ENCODE results near the gene CBFA2T3. TPM values are rescaled to one million over a fixed set of nuclear protein-coding genes. Genes with fewer than 3 reads are reported as not detected.

The CBFA2T3 gene
- total and polyA plus RNA-seq, 5 experiments from 2014 or later = 0.04 to 2.0 (median 1.5) TPM; not detected in 2

DNA sequence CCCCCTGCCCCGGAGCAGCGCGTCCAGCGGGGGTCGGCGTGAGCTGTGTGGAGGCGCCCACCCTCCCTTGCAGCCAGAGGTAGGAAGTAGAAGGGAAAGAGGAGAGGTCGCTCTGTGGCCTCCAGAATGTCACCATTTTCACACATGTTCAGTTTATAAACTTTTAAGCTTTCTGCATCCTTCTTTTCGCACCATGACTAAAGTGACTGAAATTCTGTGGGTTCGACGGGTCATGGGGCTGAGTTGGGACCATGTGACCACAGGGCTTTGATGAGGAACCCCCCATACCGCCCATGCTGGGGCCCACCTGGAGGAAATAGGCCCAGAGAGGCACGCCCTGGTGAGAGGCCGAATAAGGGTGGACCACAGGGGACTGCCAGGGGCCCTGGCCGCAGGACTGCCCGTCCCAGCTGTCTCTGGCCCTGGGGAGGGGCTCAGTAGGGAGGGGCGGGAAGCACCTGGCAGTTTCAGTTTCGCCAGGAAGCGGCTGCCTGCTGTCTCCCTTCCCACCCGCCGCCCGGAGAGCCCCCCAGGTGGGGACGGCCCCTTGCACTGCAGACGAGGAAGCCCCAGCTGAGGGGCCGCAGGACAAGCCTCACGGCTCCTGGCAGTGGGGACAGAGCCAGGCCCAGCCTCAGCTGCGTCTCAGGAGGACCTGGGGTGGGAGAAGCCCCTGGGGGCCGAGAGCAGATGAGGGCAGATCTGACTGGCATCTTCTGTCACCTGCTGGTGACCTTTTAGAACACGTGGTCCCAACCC is 9.0 kb downstream of the CBFA2T3 start:
- H3K9me3 Mint-ChIP-seq = peaks cover 0 to 1% (median 0%) of the 10 kb centered on the region in 9 donors
- H3K27ac Mint-ChIP-seq = peak overlapping the region in 4 of 10 donors; percentile 29 to 46 (median 37)
- peak overlapping the region in 9 of 10 donors; percentile 51 to 80 (median 72) for H3K4me3 Mint-ChIP-seq
- H3K27me3 Mint-ChIP-seq = peaks cover 0 to 8% (median 0%) of the 10 kb centered on the region in 5 donors
- POLR2A ChIA-PET = interaction anchor here (1.1 to 1.4 kb wide), 2 partner anchors 10 to 250 kb away, joined by 3 to 6 read pairs; partner anchors contain the start of gene ZNF778
- peak; percentile 54 to 65 for ATAC-seq
- no peaks in the 10 kb centered on the region for H3K36me3 Mint-ChIP-seq
- peaks cover 2 to 40% (median 10%) of the 10 kb centered on the region in 4 donors for H3K4me1 Mint-ChIP-seq
- peak in 4 of 10 donors; percentile 10 to 38 (median 20) for DNase-seq

- Mint-ChIP-seq H3K27me3 (peaks cover 0 to 8% (median 0%) of the 10 kb centered on the region in 5 donors), H3K4me1 (peaks cover 3 to 35% (median 12%) of the 10 kb centered on the region in 4 donors), H3K9me3 (peaks cover 0 to 1% (median 0%) of the 10 kb centered on the region in 9 donors), H3K27ac (peak overlapping the region in 5 of 10 donors; percentile 25 to 48 (median 41)), H3K36me3 (no peaks in the 10 kb centered on the region), H3K4me3 (peak overlapping the region; percentile 18 to 80 (median 54))
- POLR2A ChIA-PET = interaction anchor here (1.4 kb wide), 1 partner anchor 250 kb away, joined by 6 read pairs; the partner anchor contains the start of gene ZNF778
- ATAC-seq (no peak), DNase-seq (no peak)
These were observed 9.8 kb downstream of the CBFA2T3 start for GRCh38 chr16:88966986-88967829.

- POLR2A ChIA-PET = no interaction called here
- Mint-ChIP-seq H3K9me3 (peaks cover 0 to 1% (median 0%) of the 10 kb centered on the region in 9 donors), H3K4me1 (peaks cover 3 to 31% (median 12%) of the 10 kb centered on the region in 4 donors), H3K36me3 (no peaks in the 10 kb centered on the region), H3K4me3 (no peak overlapping the region), H3K27me3 (peaks cover 0 to 16% (median 5%) of the 10 kb centered on the region in 5 donors), H3K27ac (peak overlapping the region in 1 of 10 donors; percentile 3)
- no peak for DNase-seq
- no peak for ATAC-seq
These were observed 11.1 kb downstream of the CBFA2T3 start for GRCh38 chr16:88965826-88966480.

DNA sequence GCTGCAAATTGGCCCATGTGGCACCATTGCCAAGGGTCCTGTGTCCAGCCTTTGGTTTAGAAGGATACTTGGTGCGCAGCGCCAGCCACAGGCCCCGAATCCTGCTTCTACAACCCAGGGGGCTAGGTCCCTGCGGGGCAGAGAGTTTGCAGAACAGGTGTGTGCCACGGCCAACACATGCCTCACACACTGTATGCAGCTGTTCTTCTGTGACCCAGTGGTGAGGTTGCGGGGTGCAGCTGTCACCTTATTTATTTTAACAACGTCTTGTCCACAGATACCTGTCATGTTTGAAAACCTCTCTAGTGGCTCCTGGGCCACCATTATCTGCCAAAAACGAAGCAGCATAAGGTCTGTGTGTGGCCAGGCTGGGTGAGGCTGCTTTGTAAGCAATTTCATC is 11.6 kb downstream of the CBFA2T3 start:
- Mint-ChIP-seq H3K9me3 (peaks cover 0 to 1% (median 0%) of the 10 kb centered on the region in 9 donors), H3K27me3 (peaks cover 0 to 21% (median 5%) of the 10 kb centered on the region in 5 donors), H3K27ac (peak overlapping the region in 2 of 10 donors; percentile 3 to 53), H3K4me1 (peaks cover 3 to 30% (median 12%) of the 10 kb centered on the region in 4 donors), H3K36me3 (no peaks in the 10 kb centered on the region), H3K4me3 (no peak overlapping the region)
- no peak for ATAC-seq
- no peak for DNase-seq
- POLR2A ChIA-PET = no interaction called here

DNA sequence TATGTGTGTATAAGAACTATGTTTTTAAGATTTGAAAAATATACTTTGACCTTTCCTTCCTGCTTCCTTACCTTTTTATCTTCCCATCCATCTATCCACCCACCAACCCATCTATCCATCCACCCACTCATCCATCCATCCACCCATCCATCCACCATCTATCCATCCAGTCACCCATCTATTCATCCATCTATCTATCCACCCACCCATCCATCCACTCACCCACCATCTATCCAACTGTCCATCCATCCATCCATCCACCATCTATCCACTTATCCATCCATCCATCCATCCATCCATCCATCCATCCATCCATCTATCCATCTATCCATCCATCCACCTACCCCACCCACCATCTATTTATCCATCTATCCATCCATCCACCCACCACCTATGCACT is 12.4 kb downstream of the CBFA2T3 start:
- no peak overlapping the region for H3K27ac Mint-ChIP-seq
- POLR2A ChIA-PET = no interaction called here
- DNase-seq = no peak
- H3K4me3 Mint-ChIP-seq = no peak overlapping the region
- peaks cover 3 to 29% (median 9%) of the 10 kb centered on the region in 5 donors for H3K27me3 Mint-ChIP-seq
- no peaks in the 10 kb centered on the region for H3K36me3 Mint-ChIP-seq
- no peak for ATAC-seq
- peaks cover 0 to 1% (median 0%) of the 10 kb centered on the region in 9 donors for H3K9me3 Mint-ChIP-seq
- H3K4me1 Mint-ChIP-seq = peaks cover 3 to 29% (median 13%) of the 10 kb centered on the region in 4 donors

GRCh38 chr16:88963583-88963982 is 13.4 kb downstream of the CBFA2T3 start:
- peaks cover 3 to 25% (median 14%) of the 10 kb centered on the region in 4 donors for H3K4me1 Mint-ChIP-seq
- peaks cover 0 to 1% (median 0%) of the 10 kb centered on the region in 9 donors for H3K9me3 Mint-ChIP-seq
- H3K27ac Mint-ChIP-seq = no peak overlapping the region
- no peak overlapping the region for H3K4me3 Mint-ChIP-seq
- ATAC-seq = no peak
- no peaks in the 10 kb centered on the region for H3K36me3 Mint-ChIP-seq
- no peak for DNase-seq
- peaks cover 3 to 39% (median 14%) of the 10 kb centered on the region in 5 donors for H3K27me3 Mint-ChIP-seq
- POLR2A ChIA-PET = no interaction called here

- POLR2A ChIA-PET = no interaction called here
- ATAC-seq (no peak), DNase-seq (no peak)
- no peaks in the 10 kb centered on the region for H3K36me3 Mint-ChIP-seq
- H3K4me1 Mint-ChIP-seq = peaks cover 9 to 25% (median 17%) of the 10 kb centered on the region in 4 donors
- H3K27ac Mint-ChIP-seq = no peak overlapping the region
- H3K27me3 Mint-ChIP-seq = peaks cover 8 to 49% (median 21%) of the 10 kb centered on the region in 5 donors
- no peak overlapping the region for H3K4me3 Mint-ChIP-seq
- peaks cover 0 to 1% (median 0%) of the 10 kb centered on the region in 9 donors for H3K9me3 Mint-ChIP-seq
These were observed 14.4 kb downstream of the CBFA2T3 start for GRCh38 chr16:88962478-88963152.

DNA sequence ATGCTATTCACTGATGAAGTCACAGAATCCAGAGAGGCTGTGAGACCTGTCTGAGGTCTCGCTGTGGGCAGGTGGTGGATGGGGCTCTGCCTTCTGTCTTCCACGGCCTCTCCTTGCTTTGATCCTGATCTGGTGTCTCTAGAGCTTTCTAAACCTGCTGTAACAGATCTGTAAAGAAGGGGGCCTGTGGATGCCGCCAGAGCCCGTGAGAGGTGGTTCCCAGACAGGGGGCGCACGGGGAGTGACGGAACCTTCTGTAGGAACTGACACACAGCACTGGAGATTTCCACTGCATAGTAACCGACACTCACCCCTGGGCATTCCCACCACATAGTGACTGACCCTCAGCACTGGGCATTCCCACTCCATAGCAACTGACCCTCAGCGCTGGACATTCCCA is 16.0 kb downstream of the CBFA2T3 start:
- Mint-ChIP-seq H3K9me3 (peaks cover 0 to 1% (median 0%) of the 10 kb centered on the region in 9 donors), H3K27ac (no peak overlapping the region), H3K4me3 (no peak overlapping the region), H3K36me3 (no peaks in the 10 kb centered on the region), H3K4me1 (peaks cover 16 to 26% (median 21%) of the 10 kb centered on the region in 4 donors), H3K27me3 (peaks cover 11 to 57% (median 29%) of the 10 kb centered on the region in 5 donors)
- POLR2A ChIA-PET = no interaction called here
- no peak for DNase-seq
- no peak for ATAC-seq

DNA sequence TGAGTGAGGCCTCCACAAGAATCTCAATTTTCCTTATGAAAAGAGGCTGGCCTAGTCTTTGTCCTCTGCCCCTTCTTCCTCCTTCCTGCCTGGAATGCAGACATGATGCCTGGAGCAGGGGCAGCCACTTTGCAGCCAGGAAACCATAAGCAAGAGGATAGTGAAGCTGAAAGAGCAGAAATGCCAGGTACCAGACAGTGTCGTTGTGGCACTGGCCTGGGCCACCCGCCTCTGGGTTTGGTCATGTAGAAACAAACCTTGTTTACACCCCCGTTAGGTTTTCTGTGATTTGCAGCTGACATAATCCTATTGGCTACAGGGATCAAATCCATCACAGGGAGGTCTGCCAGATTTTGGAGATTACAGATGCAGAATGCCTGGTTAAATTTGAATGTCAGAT is 16.5 kb downstream of the CBFA2T3 start:
- DNase-seq (no peak), ATAC-seq (no peak)
- Mint-ChIP-seq H3K27me3 (peaks cover 11 to 57% (median 29%) of the 10 kb centered on the region in 5 donors), H3K4me3 (no peak overlapping the region), H3K36me3 (no peaks in the 10 kb centered on the region), H3K9me3 (peaks cover 0 to 1% (median 0%) of the 10 kb centered on the region in 9 donors), H3K4me1 (peaks cover 16 to 24% (median 19%) of the 10 kb centered on the region in 4 donors), H3K27ac (no peak overlapping the region)
- POLR2A ChIA-PET = no interaction called here

DNA sequence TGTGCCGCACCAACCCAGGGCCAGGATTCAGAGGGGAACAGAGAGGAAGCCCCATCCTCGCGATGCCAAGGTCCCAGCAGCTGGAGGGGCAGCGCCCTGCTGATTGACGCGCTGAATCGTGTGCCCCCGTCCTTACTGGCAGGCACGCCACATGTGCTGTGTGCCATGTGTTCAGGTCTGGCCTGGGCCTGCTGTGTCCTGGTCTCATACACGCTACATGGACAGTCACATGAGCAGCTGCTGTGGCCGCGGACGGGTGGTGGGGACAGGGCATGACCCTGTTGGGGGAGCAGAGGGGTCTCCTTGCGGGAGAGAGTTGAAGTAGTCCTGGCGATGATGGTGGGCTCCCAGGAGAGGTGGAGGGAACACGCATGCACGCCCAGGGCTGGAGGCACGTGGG is 18.0 kb downstream of the CBFA2T3 start:
- Mint-ChIP-seq H3K4me1 (peaks cover 16 to 24% (median 18%) of the 10 kb centered on the region in 4 donors), H3K36me3 (no peaks in the 10 kb centered on the region), H3K4me3 (no peak overlapping the region), H3K9me3 (peaks cover 0 to 1% (median 0%) of the 10 kb centered on the region in 9 donors), H3K27me3 (peaks cover 11 to 57% (median 29%) of the 10 kb centered on the region in 5 donors), H3K27ac (peak overlapping the region in 1 of 10 donors; percentile 43)
- DNase-seq (no peak), ATAC-seq (no peak)
- POLR2A ChIA-PET = no interaction called here

GRCh38 chr16:88957887-88958577 is 19.0 kb downstream of the CBFA2T3 start:
- POLR2A ChIA-PET = interaction anchor here (0.9 to 1.2 kb wide), 2 partner anchors 11 to 14 kb away, joined by 3 read pairs; no protein-coding TSS in a partner anchor
- Mint-ChIP-seq H3K27me3 (peaks cover 11 to 57% (median 29%) of the 10 kb centered on the region in 5 donors), H3K27ac (peak overlapping the region in 4 of 10 donors; percentile 4 to 64 (median 28)), H3K36me3 (no peaks in the 10 kb centered on the region), H3K4me1 (peaks cover 16 to 24% (median 18%) of the 10 kb centered on the region in 4 donors), H3K9me3 (no peaks in the 10 kb centered on the region), H3K4me3 (peak overlapping the region in 9 of 10 donors; percentile 27 to 79 (median 63))
- ATAC-seq = peak; percentile 75 to 80
- peak in 3 of 10 donors; percentile 31 to 43 (median 31) for DNase-seq

Data from naive thymus-derived CD8-positive, alpha-beta T cell (primary cell).